Hepatocyte (in vitro differentiated cells): ENCODE results near the gene TMEM100.

ENCODE experiments used
- CTCF ChIP-seq: fragments of 200-600 bp; sonication (generic); IDR thresholded peaks from 2 replicates; pipeline ENCODE4 v1.5.1; 2016; ENCODE audit warnings: antibody characterized with exemption, mild to moderate bottlenecking; ENCODE audit not compliant: poor library complexity
- EZH2phosphoT487 ChIP-seq: fragments of 200-600 bp; sonication (generic); IDR thresholded peaks from one replicate; pipeline ENCODE4 v1.6.1; 2018; ENCODE audit warnings: antibody characterized with exemption, mild to moderate bottlenecking, low read depth, moderate library complexity; ENCODE audit not compliant: unreplicated experiment, severe bottlenecking

DNA sequence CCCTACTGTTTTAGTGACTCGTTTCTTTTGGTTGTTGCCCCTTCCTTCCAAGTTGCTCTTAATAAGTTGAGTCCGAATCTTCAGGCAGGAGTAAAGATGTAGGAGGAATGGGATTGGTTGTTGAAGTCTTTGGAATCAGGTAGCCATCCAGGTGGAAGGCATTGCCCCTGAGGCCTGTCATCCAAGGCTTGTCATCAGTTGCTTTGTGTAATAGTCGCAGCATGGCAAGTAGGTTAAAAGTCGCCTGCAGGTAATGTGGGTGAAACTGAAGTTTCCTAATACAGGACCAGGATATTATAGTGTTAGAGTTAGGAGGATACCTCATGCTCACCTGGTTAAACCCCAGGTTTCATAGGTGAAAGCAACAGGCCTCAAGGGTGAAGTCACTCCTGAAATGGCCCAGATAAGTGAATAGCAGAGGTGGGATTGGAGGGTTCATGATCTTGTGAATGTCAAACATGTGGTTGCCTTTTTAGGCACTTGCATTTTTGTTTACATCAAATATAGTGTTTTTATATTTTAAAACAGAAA, 29.1 kb upstream of the TMEM100 start:
- TF ChIP-seq CTCF (no peak), EZH2phosphoT487 (no peak)
